Mucosa of descending colon (tissue), 3 donors: ENCODE results near the gene UNC79. TPM values are rescaled to one million over a fixed set of nuclear protein-coding genes. Genes with fewer than 3 reads are reported as not detected.
"Not testable (repeated sequence)": the region's sequence is repeated elsewhere in the genome, so short reads cannot be mapped to it uniquely, and the experiment has no call there.

Source experiments
- ATAC-seq: fragments of 200-7000 bp; cut with Tn5 transposase; one replicate; pipeline ENCODE4 v1.9.1; 2020; ENCODE audit warnings: mild to moderate bottlenecking, moderate library complexity
- DNase-seq, 3 donors: peaks; one replicate each; pipeline ENCODE4 v3.0.0-alpha.2; 2020
- H3K36me3 ChIP-seq: fragments of 200-600 bp; one replicate; pipeline ENCODE4 v1.8.0; 2021; ENCODE audit warnings: low read depth, mild to moderate bottlenecking
- H3K4me1 ChIP-seq: fragments of 200-600 bp; one replicate; pipeline ENCODE4 v1.8.0; 2021; ENCODE audit warnings: low read depth, mild to moderate bottlenecking
- H3K4me3 ChIP-seq: fragments of 200-600 bp; one replicate; pipeline ENCODE4 v1.8.0; 2021; ENCODE audit warnings: mild to moderate bottlenecking
- H3K9me3 ChIP-seq: fragments of 200-600 bp; one replicate; pipeline ENCODE4 v1.8.0; 2021; ENCODE audit warnings: mild to moderate bottlenecking
- intact Hi-C, 2 donors: fragments of 100-400 bp; cut with DNase I in 1 of 2; cut with micrococcal nuclease in 1 of 2; formaldehyde crosslinking; loops; one replicate each; pipeline versions ENCODE4 v1.11.0 to v1.11.1; 2022; cut with DNase I, micrococcal nuclease
- total RNA-seq, 3 donors: library from RNA; stranded (reverse); fragmentation: NEBNext Ultra II Directional in 2 of 3; extraction: Animal tissue kit (Norgen Biotek cat#: 25700) in 2 of 3; gene quantifications; one replicate each; pipeline versions ENCODE4 v1.2.1 to v1.2.4, GENCODE V29; 2021 to 2023
- TF ChIP-seq, protein P1 (sequence below): fragments of 200-600 bp; IDR thresholded peaks from one replicate; pipeline ENCODE4 v1.8.0; 2022; ENCODE audit warnings: antibody characterized with exemption, mild to moderate bottlenecking
- donor health status: DM: no; HTN: no; CAD: no; lungs with moderate emphysema.
- donor health status: DM: no; HTN: no; CAD: no.
- donor health status: DM: no; HTN: yes; CAD: no.

Gene UNC79
- total RNA-seq, 3 donors from 2014 or later = 0.09 to 0.89 (median 0.12) TPM

DNA sequence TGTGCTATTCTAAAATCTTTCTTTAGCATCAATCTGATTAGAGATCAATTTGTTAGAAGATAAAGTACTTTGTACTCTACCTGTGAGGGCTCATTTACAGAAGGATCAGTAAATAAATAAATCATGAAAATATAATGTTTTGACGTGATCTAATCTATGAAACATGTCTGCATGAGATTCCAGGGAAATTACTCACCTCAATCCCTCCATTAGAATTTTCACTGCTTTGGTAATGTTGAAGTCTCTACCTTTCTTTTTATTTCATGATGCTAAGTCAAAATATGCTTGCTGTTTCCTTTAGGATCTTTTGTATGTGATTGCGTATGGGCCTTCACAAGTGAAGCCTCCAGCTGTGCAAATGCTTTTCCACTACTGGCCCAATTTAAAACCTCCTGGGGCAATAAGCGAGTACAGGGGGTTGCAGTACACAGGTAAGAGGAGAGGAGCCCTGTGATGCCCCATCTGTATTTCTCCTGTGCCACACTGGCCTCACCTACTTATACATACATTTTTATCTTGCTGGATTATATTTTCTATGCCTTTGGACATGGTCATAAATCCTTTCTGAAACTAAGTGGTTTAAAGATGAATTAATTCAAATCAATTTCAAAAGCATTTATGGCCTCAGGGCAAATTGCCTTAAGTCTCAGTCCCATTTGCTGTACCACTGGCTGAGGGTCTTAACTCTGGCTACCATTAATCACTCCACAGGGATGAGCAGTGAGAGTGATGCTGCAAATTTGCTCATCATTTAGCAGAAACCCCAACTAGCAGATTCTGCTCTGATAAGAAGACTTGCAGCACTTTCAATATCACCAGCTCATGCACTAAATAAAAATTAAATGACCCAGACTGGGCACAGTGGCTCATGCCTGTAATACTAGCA is 66.4 kb downstream of the UNC79 start:
- Histone ChIP-seq H3K4me3 (no peak overlapping the region), H3K9me3 (no peaks in the 10 kb centered on the region), H3K4me1 (no peaks in the 10 kb centered on the region), H3K36me3 (no peaks in the 10 kb centered on the region)
- TF ChIP-seq, protein P1, sequence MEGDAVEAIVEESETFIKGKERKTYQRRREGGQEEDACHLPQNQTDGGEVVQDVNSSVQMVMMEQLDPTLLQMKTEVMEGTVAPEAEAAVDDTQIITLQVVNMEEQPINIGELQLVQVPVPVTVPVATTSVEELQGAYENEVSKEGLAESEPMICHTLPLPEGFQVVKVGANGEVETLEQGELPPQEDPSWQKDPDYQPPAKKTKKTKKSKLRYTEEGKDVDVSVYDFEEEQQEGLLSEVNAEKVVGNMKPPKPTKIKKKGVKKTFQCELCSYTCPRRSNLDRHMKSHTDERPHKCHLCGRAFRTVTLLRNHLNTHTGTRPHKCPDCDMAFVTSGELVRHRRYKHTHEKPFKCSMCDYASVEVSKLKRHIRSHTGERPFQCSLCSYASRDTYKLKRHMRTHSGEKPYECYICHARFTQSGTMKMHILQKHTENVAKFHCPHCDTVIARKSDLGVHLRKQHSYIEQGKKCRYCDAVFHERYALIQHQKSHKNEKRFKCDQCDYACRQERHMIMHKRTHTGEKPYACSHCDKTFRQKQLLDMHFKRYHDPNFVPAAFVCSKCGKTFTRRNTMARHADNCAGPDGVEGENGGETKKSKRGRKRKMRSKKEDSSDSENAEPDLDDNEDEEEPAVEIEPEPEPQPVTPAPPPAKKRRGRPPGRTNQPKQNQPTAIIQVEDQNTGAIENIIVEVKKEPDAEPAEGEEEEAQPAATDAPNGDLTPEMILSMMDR = no peak
- no peak for DNase-seq
- ATAC-seq = no peak
- intact Hi-C loops = no loop called here

GRCh38 chr14:93510056-93510455 is 79.3 kb downstream of the UNC79 start:
- intact Hi-C loops = no loop called here
- no peaks in the 10 kb centered on the region for H3K4me1 ChIP-seq
- H3K9me3 ChIP-seq = no peaks in the 10 kb centered on the region
- ATAC-seq = no peak
- DNase-seq = no peak
- no peak overlapping the region for H3K4me3 ChIP-seq
- TF ChIP-seq, protein P1 = no peak
- H3K36me3 ChIP-seq = no peaks in the 10 kb centered on the region

GRCh38 chr14:93511001-93511400 is 80.3 kb downstream of the UNC79 start:
- H3K9me3 ChIP-seq = no peaks in the 10 kb centered on the region
- TF ChIP-seq, protein P1 = no peak
- H3K4me1 ChIP-seq = no peaks in the 10 kb centered on the region
- ATAC-seq (no peak), DNase-seq (no peak)
- H3K4me3 ChIP-seq = no peak overlapping the region
- intact Hi-C loops = no loop called here
- no peaks in the 10 kb centered on the region for H3K36me3 ChIP-seq

DNA sequence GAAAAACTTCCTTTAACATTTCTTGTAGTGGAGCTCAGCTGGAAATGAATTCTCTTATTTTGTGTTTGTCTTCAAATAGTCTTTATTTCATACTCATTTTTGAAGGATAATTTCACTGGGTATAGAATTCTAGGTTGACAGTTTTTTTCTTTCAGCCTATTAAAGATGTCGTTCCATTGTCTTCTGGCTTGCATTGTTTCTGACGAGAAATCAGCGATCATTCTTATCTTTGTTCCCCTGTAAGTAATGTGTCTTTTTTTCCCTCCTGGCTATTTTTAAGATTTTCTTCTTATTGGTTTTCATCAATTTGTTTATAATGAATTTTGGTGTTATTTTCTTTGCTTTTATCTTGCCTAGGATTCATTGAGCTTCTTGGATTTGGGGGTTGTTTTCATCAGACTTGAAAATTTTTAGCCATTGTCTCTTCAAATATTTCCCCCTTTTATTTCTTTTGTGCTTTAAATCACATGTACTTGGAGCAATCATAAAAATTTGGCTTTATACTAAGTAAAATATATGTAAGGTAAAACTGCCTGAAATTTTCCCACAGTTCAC is 89.4 kb downstream of the UNC79 start:
- H3K4me1 ChIP-seq = no peaks in the 10 kb centered on the region
- DNase-seq (no peak), ATAC-seq (no peak)
- H3K4me3 ChIP-seq = no peak overlapping the region
- H3K9me3 ChIP-seq = peaks cover 24% of the 10 kb centered on the region
- TF ChIP-seq, protein P1 = no peak
- no peaks in the 10 kb centered on the region for H3K36me3 ChIP-seq
- intact Hi-C loops = no loop called here

- no peak for ATAC-seq
- no peaks in the 10 kb centered on the region for H3K36me3 ChIP-seq
- TF ChIP-seq, protein P1 = no peak
- no peak overlapping the region for H3K4me3 ChIP-seq
- H3K9me3 ChIP-seq = peaks cover 24% of the 10 kb centered on the region
- DNase-seq = no peak
- H3K4me1 ChIP-seq = no peaks in the 10 kb centered on the region
- intact Hi-C loops = no loop called here
Observed at GRCh38 chr14:93522221-93522620, 91.5 kb downstream of the UNC79 start.

DNA sequence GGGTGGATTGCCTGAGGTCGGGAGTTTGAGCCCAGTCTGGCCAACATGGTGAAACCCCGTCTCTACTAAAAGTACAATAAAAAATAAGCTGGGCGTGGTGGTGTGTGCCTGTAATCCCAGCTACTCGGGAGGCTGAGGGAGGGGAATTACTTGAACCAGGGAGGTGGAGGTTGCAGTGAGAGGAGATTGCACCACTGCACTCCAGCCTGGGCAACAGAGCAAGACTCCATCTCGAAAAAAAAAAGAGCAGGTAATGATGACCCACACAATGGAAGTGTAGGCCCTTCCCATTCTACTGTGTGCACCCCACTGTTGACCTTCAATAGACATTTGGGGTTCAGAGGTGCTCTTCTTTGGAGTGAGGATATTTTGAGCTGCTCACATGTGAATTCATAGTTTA is 94.5 kb downstream of the UNC79 start:
- H3K9me3 ChIP-seq = peaks cover 12% of the 10 kb centered on the region
- ATAC-seq, DNase-seq, H3K4me1 ChIP-seq, H3K4me3 ChIP-seq, intact Hi-C loops, H3K36me3 ChIP-seq: not testable (repeated sequence)
